Ammon's horn (tissue), 1 donor: ENCODE results near the gene GMEB1.
"Not testable (repeated sequence)": the region's sequence is repeated elsewhere in the genome, so short reads cannot be mapped to it uniquely, and the experiment has no call there.

ENCODE experiments used
- DNase-seq: peaks from one replicate; pipeline ENCODE4 v3.0.0-alpha.2; 2016; ENCODE audit warnings: low spot score

GMEB1 gene

DNA sequence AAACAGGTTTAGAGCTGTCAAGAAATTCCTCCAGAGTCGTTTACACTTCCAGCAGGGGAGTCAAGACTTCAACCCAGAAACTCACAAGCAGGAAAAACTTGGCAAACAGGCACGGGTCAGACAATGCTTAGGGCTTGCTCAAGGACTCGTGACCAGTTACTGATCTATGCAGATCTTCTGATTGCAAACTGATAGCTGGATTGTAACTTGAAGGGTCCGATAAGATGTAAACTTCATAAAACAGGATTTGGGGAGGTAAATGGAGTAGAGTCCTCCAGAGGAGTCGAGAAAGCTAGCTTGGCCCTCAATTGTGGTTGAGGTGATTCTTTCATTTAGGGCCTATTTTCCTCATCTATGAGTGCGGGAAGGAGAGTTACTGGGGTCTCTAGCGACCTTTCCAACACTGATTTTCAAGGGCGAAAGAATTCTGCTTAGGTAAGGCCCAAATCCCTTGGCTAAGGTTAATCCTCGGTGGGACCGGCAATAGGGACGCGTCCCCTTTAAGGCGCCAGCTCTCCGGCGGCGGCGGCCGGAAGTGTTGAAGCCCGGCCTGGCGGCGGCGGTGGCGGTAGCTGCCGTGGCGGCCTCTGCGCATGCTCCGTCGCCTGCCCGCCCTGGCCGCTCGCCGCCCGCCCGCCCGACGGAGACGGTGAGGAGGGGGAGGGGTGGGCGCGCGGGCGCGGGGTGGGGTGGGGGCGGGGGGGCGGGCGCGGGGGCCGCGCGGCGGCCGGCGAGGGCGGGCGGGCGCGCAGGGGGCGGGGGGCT is at the start of gene GMEB1:
Gene GMEB1 (plus strand): TSS at position 594 of the 765 bp plus-strand sequence. CDS start 14,829 bp downstream, outside the sequence.
- DNase-seq, result peak; percentile 89

GRCh38 chr1:28631713-28632112 is 36.9 kb upstream of the GMEB1 start:
- no peak for DNase-seq

DNA sequence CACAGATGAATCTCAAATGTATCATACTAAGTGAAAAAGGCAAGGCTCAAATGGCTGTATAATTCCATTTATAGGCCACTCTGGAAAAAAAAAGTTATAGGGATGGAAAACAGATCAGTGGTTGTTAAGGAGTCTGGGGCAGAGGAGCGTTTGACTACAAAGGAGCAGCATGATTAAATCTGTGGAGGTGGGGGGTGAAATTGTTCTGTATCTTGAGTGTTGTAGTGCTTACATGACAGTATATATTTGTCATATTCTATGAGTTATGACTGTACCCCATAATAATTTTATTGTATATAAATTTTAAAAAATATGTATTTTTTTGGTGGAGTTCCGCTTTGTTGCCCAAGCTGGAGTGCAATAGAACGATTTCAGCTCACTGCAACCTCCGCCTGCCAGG is 36.0 kb upstream of the GMEB1 start:
- no peak for DNase-seq

GRCh38 chr1:28640766-28641165 is 27.8 kb upstream of the GMEB1 start:
- no peak for DNase-seq

- DNase-seq, result no peak
Measured at GRCh38 chr1:28642056-28642846, 26.3 kb upstream of the GMEB1 start.

DNA sequence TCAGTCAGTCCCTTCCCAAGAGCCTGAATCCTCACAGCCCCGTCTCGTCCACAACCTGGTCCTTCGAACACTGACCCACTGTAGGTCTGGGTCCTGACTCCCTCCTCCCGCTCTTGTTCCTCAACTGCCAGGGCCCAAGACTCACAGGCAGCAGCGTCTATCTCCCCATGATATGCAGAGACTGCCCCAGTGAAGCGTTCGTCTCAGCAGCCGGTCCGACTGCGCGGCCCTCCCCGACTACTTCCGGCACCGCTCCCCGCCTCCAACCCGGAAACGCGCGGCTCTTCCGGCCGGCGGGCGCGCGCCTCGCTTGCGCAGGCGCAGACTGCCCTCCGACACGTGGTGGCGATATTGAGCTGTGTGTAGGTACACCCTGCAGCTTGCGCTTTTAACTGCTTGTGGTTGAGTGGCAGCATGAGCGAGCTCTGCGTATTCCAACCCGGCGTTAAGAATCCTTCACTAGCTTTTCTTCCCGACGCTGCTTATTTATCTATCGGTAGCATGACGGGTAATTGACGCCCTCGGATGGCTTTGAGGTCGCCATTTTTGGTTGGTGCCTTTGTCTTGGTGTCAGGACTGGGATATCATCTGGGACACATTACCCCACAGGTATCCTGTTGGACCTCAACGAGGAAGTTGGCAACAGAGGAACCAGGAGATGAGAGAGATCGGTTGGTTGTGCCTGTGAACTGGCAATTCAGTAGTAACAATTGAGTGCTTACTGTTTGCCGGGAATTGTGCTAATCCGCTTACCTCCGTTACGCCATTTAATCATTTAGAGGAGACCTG is 25.5 kb upstream of the GMEB1 start, which contains the start of gene TAF12:
Gene TAF12 (minus strand): TSS at position 221 of the 789 bp plus-strand sequence. CDS start 20,986 bp downstream, outside the sequence.
- peak; percentile 94 for DNase-seq

GRCh38 chr1:28644494-28644893 is 24.1 kb upstream of the GMEB1 start:
- DNase-seq, result no peak

DNA sequence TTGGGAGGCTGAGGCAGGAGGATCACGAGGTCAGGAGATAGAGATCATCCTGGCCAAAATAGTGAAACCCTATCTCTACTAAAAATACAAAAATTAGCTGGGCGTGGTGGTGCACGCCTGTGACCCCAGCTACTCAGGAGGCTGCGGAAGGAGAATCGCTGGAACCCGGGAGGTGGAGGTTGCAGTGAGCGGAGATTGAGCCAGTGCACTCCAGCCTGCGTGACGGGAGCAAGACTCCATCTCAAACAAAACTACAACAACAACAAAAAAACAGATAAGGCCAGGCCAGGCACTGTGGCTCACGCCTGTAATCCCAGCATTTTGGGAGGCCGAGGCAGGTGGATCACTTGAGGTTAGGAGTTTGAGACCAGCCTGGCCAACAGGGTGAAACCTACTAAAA is 23.2 kb upstream of the GMEB1 start:
- DNase-seq, result not testable (repeated sequence)

- no peak for DNase-seq
Measured at GRCh38 chr1:28646040-28646439, 22.5 kb upstream of the GMEB1 start.

GRCh38 chr1:28648008-28648473 is 20.5 kb upstream of the GMEB1 start:
- DNase-seq, result peak; percentile 95

DNA sequence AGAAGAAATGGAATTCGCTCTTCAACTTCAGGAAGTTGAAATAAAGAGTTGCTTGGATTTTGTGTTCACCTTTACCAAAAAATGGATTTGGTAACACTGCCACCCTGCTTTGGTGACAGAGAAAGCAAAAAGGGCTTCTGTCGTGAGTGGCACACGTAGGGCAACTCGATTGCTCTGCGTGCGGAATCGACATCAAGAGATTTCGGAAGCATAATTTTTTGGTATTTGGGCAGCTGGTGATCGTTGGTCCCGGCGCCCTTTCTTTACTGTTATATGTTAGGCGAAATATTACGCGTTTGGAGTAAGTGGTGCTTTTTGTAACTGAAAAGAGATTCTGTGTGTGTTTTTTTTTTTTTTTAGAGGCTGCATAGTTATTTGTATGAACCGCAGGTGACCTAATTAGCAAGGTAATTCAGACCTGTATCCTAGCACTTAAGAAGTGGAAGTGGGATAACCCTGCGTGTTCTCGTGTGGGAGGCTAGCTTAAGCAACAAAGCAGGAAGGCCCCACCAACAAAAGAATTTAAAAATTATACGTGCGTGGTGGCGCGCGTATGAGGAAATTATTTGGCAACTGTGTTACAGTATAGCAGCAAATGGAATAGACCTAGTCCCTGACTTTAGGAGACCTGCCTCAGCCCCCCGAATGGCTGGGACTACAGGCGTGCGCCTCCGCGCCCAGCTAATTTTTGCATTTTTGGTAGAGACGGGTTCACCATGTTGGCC is 19.9 kb upstream of the GMEB1 start, which contains the start of gene RNU11:
Gene RNU11 (plus strand): TSS at position 127 of the 725 bp plus-strand sequence.
- DNase-seq, result peak; percentile 95

DNA sequence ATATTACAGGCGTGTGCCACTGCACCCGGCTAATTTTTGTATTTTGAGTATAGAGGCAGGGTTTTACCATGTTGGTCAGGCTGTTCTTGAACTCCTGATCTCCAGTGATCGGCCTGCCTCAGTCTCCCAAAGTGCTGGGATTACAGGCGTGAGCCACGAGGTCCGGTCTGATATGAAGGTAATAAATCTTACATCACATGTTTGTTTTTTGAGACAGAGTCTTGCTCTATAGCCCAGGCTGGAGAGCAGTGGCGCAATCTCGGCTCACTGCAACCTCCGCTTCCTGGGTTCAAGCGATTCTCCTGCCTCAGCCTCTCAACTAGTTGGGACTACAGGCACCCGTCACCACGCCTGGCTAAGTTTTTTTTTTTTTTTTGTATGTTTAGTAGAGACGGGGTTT is 15.5 kb upstream of the GMEB1 start:
- DNase-seq, result not testable (repeated sequence)

DNA sequence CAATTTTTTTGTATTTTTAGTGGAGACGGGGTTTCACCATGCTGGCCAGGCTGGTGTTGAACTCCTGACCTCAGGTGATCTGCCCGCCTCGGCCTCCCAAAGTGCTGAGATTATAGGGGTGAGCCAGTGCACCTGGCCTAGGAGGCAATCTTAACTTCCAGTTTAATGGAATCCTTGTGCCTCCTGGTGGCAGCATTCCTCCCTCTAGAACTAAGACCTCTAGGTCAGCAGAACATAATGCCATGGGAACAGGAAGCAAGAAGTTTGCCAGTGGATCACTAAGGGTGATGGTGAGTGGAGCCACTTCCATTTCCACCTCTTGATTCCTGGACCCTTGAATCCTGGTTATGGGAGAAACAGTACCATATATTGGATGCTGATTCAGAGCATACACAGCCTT is 14.7 kb upstream of the GMEB1 start:
- not testable (repeated sequence) for DNase-seq

DNA sequence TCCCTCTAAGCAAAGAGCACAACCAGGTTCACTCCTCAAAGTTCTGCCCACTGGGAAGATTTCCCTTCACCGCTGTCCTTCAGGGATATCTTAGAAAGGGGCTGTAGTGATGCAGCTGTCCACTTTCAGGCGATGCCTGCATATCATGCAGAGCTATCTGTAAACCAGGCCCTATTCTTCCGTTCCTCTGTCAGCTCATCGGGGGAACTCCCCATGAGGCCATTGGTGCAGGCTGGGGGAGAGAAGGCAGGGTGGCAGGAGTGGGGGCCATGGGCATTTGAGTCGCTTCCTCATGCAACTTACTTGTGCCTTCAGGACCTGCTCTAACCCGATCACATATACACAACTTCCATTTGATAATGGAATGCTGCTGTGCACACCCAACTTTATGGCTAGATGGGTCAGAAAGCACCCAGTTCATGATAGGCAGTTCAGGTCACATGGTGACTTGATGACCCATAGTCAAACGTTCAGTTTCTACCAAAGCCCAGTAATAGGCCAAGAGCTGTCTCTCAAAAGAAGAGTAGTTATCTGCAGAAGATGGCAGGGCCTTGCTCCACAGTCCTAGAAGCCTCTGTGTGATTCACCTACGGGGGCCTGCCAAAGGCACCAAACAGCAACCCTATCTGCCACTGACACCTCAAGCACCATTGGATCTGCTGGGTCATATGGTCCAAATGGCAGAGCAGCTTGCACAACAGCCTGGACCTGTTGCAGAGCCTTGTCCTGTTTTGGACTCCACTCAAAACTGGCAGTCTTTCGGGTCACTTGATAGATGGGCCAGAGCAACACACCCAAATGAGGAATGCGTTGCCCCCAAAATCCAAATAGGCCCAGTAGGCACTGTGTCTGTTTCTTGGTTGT is 12.9 kb upstream of the GMEB1 start:
- DNase-seq, result not testable (repeated sequence)

DNA sequence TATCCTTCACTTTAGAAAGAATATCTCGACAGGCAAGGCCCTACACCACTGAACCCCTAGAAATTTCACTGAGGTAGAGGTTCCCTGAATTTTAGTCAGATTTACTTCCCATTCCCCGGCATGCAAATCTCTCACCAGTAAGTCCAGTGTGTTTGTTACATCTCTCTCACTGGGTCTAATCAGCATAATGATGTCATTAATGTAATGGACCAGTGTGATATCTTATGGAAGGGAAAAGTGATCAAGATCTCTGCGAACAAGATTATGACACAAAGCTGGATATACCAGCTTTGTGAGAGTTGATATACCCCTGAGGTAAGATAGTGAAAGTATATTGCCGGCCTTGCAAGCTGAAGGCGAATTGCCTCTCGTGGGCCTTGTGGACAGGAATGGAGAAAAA is 12.2 kb upstream of the GMEB1 start:
- DNase-seq, result no peak

DNA sequence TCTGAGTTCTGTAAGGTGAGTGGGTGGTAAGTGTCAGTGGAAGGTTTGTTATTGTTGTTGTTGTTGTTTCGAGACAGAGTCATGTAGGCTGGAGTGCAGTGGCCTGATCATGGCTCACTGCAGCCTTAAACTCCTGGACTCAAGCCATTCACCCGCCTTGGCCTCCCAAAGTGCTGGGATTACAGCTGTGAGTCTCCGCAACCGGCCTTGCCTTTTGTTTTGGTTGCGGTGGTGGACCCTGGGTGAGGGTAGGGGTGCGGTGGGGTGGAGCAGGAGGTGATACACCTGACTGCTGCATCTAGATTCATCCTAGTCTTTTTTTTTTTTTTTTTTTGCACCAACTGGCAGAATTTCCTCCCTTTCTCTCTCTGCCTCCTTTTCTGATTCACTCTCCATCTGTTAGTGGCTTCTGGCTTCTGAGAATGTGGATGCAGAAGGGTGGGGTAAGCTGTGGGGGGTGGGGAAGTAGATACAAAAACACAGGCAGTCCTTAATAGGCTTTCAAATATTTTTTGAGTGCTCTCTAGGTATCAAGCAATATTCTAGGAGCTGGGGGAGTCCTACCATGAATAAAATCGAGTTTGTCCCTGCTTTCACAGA is 4.6 kb upstream of the GMEB1 start:
- peak; percentile 28 for DNase-seq

DNA sequence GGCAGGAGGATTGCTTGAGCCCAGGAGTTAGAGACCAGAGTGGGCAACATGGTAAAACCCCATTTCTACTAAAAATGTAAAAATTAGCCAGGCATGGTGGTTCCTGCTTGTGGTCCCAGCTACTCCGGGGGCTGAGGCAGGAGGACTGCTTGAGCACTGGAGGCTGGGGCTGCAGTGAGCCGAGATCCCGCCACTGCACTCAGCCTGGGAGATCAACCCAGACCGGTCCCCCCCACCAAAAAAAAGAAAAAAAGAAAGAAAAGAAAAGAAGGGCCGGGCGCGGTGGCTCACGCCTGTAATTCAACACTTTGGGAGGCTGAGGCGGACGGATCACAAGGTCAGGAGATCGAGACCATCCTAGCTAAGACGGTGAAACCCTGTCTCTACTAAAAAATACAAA is 1.8 kb upstream of the GMEB1 start:
- no peak for DNase-seq

GRCh38 chr1:28668956-28669723 is 556 bp downstream of the GMEB1 start:
- peak; percentile 21 for DNase-seq

DNA sequence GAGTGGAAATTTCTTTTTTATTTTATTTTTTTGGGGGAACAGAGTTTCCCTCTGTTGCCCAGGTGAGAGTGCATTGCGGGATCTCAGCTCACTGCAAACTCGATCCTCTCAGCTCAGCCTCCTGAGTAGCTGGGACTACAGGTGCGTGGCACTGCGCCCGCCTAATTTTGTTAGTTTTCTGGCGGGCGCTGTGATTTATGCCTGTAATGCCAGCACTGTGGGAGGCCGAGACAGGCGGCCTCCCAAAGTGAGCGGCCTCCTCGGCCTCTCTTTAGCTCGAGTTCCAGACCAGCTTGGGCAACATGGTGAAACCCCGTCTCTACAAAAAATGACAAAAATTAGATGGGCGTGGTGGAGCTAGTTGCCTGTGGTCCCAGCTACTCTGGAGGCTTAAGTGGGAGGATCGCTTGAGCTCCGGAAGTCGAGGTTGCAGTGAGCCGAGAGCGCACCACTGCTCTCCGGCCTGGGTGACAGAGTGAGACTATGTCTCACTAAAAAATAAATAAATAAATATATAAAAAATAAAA is 2.7 kb downstream of the GMEB1 start:
- DNase-seq, result no peak
